ENCODE results near the gene RBM19. TPM values are rescaled to one million over a fixed set of nuclear protein-coding genes. Genes with fewer than 3 reads are reported as not detected.

The RBM19 gene
- polyA plus RNA-seq, 3 donors, result 29.5 to 45.1 (median 29.6) TPM

DNA sequence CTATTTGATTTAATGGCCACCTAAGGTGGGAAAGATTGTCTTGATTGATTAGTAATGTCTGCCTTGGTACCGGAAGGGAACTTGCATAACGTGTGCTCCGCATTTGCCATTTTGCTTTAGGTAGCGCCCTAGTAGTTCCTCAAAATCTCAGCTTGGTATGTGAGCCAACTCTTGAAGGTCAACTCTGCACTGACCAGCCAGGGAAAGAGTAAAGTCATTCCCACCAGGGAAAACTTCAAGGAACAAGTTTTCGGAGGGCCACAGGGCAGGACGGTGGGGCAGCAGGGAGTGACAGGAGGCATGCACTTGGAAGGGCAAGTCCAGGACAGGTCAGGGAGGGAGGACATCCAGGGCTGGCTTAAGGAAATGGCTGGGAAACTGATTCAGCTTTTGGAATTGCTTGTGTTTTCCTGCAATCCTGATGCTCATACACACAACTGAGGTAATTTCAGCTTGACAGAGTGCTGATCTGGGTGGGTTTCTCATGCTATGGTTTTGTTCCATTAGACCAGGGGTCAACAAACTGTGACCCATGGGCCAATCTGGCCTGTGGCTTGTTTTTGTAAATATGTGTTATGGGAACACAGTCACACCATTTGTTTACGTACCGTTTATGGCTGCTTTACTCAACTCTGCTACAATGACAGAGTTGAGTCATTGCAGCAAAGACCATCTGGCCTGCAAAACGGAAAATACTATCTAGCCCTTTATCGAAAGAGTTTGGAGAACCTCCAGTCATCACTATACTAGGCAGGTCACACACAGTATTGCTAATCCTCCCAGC lies 184.5 kb downstream of the RBM19 start:
- DNase-seq (ENCODE audit: extremely low read depth in 1 of 11, low read depth in 9 of 11, low spot score in 4 of 11), result no peak

DNA sequence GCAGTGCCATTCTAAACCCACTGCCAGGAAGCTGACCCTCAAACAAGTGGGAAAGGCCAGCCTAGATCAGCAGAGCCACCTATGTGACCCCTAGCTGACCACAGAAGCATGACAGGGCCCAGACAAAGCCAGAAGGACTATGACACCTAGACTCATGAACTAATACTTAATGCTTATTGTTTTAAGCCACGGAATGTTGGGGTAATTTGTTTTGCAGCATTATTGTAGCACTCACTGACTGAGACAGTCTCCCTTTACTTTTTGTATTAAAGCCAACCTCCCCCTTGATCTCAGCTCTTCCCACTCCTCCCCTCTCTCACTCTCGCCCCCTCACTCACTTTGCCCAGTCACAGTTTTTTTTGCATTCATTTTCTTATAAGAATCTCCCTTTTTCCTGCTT lies 186.4 kb downstream of the RBM19 start:
- no peak for DNase-seq (ENCODE audit: extremely low read depth in 1 of 11, low read depth in 9 of 11, low spot score in 4 of 11)

DNA sequence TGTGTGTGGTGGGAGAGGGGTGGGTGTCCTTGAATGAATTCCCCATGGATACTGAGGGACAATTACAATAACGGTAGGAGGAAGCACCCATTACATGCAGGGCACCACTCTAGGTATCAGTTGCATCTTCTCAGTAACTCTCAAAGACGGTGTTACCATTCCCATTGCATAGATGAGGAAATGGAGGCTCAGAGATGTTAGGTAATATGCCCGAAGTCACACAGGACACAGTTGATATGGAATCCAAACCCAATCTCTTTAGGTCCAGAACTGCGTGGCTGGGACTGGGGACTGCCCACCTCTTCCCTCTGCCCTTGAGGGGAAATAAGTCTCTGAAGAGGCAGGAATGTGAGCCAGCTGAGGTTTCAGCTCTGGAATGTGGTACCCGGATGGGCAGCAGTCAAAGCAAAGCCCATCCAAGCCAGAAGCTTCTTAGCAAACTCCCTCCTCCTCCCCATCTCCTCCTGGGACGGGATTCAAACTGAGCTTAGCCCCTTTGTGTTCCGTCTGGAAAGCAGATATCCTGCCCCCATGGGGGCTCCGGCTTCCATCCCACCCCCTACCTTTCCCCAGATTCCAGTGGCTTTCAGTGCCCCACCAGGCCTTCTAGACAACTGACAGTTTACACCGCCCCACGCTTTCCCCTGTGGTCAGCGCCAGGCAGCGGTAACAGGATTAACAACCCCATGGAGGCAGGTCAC lies 187.5 kb downstream of the RBM19 start:
- DNase-seq (ENCODE audit: extremely low read depth in 1 of 11, low read depth in 9 of 11, low spot score in 4 of 11), result no peak

DNA sequence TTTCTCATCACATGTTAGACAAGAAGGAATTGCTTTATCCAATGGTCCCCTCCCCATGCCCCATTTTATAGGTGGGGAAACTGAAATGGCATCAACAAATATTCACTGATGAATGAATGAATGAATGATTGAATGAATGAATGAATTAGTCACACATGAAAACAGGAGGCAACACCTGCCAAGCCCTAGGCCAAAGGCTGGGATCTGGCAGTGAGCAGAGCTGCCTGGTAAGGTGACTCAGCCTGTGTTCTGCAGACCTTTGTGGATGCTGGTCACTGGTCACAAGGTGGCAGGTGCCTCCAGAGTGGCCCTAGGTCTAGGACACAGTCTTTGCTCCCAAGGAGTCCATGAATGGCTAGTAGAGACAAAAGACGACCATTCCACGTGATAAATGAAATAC lies 188.4 kb downstream of the RBM19 start:
- no peak for DNase-seq (ENCODE audit: extremely low read depth in 1 of 11, low read depth in 9 of 11, low spot score in 4 of 11)

DNA sequence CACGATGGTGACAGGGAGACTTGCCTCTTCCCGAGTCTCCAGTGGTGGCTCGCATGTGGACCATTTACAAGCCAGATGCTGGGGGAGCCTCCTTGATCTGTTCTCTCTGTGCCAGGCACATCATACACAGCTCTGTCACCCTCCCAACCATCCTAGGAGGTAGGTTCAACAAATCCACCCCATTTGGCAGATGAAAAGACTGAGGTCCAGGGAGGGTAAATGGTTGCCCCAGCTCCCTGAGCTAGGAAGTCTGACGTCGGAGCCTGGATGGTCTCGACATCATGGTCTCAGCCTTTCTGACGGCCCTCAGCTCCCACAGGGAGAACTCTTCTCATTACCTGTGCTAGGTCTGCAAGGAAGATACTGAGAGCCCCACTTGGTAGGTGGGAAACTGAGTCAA lies 189.6 kb downstream of the RBM19 start:
- no peak for DNase-seq (ENCODE audit: extremely low read depth in 1 of 11, low read depth in 9 of 11, low spot score in 4 of 11)

DNA sequence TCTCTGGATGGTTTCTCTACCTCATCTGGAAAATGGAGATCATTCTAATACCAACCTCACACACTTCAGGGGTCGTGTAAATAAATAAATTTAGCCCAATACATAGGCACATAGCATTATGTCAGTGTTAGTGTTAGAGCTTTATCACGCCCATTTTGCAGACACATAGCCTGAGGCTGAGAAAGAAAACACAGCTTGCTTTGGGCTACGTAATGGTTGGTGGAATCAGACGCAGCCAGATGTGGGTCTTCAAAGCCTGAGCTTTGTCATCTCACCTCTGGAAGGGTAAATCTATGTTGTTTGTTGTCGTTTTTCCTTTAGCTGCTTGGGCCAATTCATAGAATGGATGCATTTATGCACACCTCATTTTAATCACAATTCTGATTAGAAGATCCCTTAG lies 191.6 kb downstream of the RBM19 start:
- no peak for DNase-seq (ENCODE audit: extremely low read depth in 1 of 11, low read depth in 9 of 11, low spot score in 4 of 11)

GRCh38 chr12:113772505-113773030 lies 193.6 kb downstream of the RBM19 start:
- no peak for DNase-seq (ENCODE audit: extremely low read depth in 1 of 11, low read depth in 9 of 11, low spot score in 4 of 11)

GRCh38 chr12:113770389-113770865 lies 195.7 kb downstream of the RBM19 start:
- DNase-seq (ENCODE audit: extremely low read depth in 1 of 11, low read depth in 9 of 11, low spot score in 4 of 11), result no peak

GRCh38 chr12:113769305-113769704 lies 196.8 kb downstream of the RBM19 start:
- DNase-seq (ENCODE audit: extremely low read depth in 1 of 11, low read depth in 9 of 11, low spot score in 4 of 11), result no peak

- no peak for DNase-seq (ENCODE audit: extremely low read depth in 1 of 11, low read depth in 9 of 11, low spot score in 4 of 11)
These were observed 197.3 kb downstream of the RBM19 start for GRCh38 chr12:113768850-113769249.

DNA sequence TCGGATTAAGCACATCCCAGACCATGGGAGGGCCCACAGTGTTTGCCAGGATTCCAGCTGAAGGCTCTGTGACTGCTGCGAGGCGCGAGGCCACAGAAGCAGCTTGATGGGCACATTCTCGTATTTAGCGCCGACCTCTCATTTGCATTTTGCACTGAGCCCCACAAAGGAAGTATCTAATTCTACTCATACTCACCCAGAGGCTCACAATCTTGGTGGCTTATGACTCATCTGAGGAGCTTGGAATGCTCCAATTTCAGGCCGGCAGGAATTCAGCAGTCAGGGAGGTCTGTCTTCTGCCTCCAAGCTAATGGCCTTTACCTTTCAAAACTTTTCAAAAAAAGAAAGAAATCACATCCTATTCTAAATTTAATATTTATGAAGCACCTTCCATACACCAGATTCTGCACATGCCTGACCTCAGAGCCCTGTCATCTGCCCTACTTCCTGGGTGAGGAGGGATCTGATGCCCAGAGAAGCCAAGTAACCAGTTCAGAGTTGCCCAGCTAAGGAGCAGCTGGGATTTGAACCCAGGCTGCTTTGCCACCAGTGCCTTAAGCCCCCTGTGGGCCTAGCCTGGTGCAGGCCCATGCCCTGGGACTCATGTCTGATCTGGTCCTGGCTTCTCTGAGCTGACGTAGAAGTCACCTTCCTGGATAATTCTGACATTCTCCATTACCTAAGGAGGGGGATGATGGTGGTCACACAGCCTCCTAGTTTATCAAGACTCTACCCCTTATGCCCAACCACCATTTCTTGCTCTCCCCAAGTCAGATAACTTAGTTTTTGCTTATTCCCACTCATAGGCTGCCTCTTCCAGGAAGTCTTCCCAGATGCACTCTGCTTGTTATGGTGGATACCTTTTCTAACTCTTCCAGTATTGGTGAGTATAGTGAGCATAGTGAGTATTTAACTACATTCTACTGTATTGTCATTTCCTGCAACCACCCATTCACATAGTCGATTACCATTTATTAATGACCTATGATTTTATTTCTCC lies 198.9 kb downstream of the RBM19 start:
- DNase-seq (ENCODE audit: extremely low read depth in 1 of 11, low read depth in 9 of 11, low spot score in 4 of 11), result no peak
